ENCODE results near the gene DEFB119.
"Not testable (repeated sequence)": the region's sequence is repeated elsewhere in the genome, so short reads cannot be mapped to it uniquely, and the experiment has no call there.

DEFB119 gene

GRCh38 chr20:31390490-31390889 lies at the start of gene DEFB119:
Gene DEFB119 (minus strand): TSS chr20:31390590. CDS start chr20:31390483, 107 bp downstream.
- no peak for DNase-seq (ENCODE audit: low read depth)

GRCh38 chr20:31430568-31431115 lies 40.3 kb upstream of the DEFB119 start:
- no peak for DNase-seq (ENCODE audit: low read depth)

- DNase-seq (ENCODE audit: low read depth): not testable (repeated sequence)
Measured at GRCh38 chr20:31427576-31427975, 37.2 kb upstream of the DEFB119 start.

DNA sequence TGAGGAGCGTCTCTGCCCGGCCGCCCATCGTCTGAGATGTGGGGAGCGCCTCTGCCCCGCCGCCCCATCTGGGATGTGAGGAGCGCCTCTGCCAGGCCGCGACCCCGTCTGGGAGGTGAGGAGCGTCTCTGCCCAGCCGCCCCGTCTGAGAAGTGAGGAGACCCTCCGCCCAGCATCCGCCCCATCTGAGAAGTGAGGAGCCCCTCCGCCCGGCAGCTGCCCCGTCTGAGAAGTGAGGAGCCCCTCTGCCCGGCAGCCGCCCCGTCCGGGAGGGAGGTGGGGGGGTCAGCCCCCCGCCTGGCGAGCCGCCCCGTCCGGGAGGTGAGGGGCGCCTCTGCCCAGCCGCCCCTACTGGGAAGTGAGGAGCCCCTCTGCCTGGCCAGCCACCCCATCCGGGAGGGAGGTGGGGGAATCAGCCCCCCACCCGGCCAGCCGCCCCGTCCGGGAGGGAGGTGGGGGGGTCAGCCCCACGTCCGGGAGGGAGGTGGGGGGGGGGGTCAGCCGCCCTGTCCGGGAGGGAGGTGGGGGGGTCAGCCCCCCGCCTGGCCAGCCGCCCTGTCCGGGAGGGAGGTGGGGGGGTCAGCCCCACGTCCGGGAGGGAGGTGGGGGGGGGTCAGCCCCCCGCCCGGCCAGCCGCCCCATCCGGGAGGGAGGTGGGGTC lies 36.6 kb upstream of the DEFB119 start:
- not testable (repeated sequence) for DNase-seq (ENCODE audit: low read depth)

DNA sequence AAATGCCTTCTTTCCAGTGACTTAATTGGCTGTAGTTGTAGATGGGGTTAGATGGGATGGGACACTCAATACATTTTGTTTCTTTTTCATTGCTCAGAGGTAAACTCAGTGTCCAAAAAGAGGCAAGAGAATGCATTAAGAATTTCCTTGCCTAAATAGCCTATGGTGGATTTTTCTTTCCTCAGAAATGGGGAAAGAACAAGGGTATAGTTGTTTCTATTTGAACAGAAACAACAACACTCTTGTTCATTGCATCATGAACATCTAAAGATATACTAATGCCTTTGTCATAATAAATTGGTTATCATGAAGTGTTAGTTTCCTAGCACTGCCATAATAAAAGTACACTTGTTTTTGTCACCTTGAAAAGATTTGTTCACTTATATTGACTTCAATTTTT lies 35.4 kb upstream of the DEFB119 start:
- no peak for DNase-seq (ENCODE audit: low read depth)

- no peak for DNase-seq (ENCODE audit: low read depth)
Measured at GRCh38 chr20:31418307-31418706, 27.9 kb upstream of the DEFB119 start.

- no peak for DNase-seq (ENCODE audit: low read depth)
Measured at GRCh38 chr20:31415653-31416052, 25.3 kb upstream of the DEFB119 start.

DNA sequence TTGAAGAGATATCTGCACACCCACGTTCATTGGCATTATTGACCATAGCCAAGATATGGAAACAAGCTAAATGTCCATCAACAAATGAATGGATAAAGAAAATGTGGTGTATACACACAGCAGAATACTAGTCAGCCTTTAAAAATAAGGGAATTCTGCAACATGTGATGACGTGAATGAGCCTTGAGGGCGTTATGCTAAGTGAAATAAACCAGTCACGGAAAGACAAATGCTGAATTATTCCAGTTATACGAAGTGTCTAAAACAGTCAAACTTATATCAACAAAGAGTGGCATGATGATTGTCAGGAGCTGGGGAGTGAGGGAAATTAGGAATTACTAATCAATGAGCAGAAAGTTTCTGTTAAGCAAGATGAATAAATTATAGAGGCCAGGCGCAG lies 24.0 kb upstream of the DEFB119 start:
- DNase-seq (ENCODE audit: low read depth): no peak

DNA sequence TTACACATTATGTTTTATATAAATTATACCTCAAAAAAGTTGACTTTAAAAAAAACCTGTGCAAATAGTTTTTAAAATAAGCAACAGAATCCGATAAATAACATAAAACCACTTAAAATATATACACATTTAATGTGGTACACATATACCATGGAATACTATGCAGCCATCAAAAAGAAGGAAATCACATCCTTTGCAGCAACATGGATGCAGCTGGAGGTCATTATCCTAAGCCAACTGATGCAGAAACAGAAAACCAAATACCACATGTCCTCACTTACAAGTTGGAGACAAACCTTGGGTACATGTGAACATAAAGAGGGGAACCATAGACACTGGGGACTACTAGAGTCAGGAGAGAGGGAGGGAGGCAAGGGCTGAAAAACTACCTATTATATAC lies 19.6 kb upstream of the DEFB119 start:
- no peak for DNase-seq (ENCODE audit: low read depth)

DNA sequence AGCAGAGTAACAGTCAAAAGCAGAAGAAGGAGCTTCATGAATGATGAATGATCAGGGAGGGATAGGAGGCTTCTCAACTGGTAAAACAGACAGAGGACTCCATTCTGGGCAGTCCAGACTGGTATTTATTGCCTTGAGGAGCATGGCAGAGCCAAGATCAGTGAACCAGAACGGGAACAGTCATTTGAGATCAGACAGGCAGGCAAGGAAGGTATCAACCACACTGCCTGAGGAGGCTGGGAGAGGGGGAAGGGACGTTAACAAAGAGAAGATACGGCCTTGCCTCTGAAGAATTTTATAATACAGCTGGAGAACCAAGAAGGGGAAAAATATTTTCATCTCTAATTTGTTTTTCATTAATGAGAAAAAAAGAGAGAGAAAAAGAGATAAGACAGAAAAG lies 15.7 kb upstream of the DEFB119 start, which contains the start of gene DEFB121:
DEFB121 (minus strand) TSS at position 101 of the 400 bp plus-strand sequence; CDS start at position 38, 63 bp downstream.
- no peak for DNase-seq (ENCODE audit: low read depth)

DNA sequence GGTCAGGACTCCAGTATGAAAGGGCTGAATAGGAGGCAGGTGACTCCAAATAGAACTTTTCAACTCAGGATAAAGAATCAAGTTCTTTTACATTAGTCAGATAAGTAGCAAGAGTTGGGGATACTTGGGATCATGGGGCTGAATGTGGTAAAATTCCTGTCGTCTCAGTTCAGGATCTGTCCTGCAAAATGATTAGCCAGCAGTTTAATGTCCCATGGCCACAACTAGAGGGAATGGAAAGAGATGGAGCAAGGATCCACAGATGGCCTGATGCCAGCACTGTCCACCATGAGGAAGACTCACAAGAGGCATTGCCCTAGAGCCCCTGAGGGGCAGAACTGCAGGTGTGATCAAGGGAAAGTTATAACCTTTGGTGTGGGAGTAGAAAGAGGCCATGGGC lies 13.5 kb upstream of the DEFB119 start:
- DNase-seq (ENCODE audit: low read depth): no peak

DNA sequence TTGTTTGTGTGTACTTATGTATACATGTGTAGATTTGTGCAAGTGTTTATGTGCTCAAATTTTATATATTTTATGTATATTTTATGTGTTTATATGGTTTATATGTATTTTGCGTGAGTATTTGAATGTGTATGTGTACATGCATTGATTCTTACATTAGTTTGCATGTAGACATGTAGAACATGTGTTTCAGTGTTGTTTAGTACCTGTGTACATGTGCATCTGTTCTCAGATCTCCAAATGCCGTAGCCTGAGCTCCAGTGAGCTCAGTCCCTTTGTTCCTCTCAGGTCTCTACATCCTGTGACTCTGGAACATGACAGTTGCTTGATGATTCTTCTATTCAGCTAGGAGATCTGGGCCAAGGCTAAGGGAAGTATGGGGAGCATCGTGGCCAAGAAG lies 4.5 kb upstream of the DEFB119 start:
- DNase-seq (ENCODE audit: low read depth): no peak

DNA sequence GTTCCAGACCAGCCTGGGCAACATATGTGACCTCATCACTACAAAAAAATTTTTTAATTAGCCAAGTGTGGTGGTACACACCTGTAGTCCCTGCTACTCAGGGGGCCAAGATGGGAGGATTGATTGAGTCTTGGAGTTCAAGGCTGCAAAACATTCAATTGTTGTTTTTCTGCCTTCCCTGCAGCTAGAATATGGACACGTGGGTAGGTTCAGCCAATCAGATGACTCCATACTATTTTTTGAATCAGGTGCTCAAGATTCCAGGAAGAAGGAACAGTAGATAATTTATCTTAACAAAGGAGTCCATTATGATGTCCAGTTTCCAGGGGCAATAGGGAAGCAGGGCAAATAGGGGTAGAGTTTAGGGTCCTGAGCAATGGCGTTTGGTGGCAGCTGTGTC lies 2.4 kb upstream of the DEFB119 start:
- no peak for DNase-seq (ENCODE audit: low read depth)

- DNase-seq (ENCODE audit: low read depth): no peak
Measured at GRCh38 chr20:31374346-31374745, 16.0 kb downstream of the DEFB119 start.

GRCh38 chr20:31368301-31368700 lies 22.1 kb downstream of the DEFB119 start, which contains the start of gene DEFB118:
Gene DEFB118 (plus strand): TSS chr20:31368601. CDS start chr20:31368651, 50 bp downstream.
- no peak for DNase-seq (ENCODE audit: low read depth)

DNA sequence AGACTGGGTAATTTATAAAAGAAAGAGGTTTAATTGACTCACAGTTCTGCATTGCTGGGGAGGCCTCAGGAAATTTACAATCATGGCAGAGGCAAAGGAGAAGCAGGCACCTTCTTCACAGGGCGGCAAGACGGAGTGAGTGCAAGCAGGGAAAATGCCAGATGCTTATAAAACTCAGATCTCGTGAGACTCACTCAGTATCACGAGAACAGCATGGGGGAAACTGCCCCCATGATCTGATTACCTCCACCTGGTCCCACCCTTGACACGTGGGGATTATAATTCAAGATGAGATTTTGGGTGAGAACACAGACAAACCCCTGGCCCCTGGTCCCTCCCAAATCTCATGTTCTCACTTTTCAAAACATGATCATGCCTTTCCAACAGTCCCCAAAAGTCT lies 26.1 kb downstream of the DEFB119 start:
- DNase-seq (ENCODE audit: low read depth): not testable (repeated sequence)

- no peak for DNase-seq (ENCODE audit: low read depth)
Measured at GRCh38 chr20:31363295-31363694, 27.1 kb downstream of the DEFB119 start.

GRCh38 chr20:31355981-31356380 lies 34.4 kb downstream of the DEFB119 start:
- no peak for DNase-seq (ENCODE audit: low read depth)

GRCh38 chr20:31341470-31341869 lies 48.9 kb downstream of the DEFB119 start:
- DNase-seq (ENCODE audit: low read depth): no peak

GRCh38 chr20:31330893-31331292 lies 59.5 kb downstream of the DEFB119 start:
- DNase-seq (ENCODE audit: low read depth): no peak

Measured in CMK (cell line).